Peyer's patch (tissue), 4 donors: ENCODE measurements around the gene SAMSN1.

ENCODE experiments used
- POLR2A ChIP-seq, 2 donors: fragments of 450-650 bp; IDR thresholded peaks; one replicate each; pipeline ENCODE4 v1.5.1; 2017; ENCODE audit warnings: antibody characterized with exemption in 2 of 2, mild to moderate bottlenecking in 2 of 2, moderate library complexity in 2 of 2
- TF ChIP-seq, protein P1 (sequence below), 6 experiments: fragments of 450-650 bp in 4 of 6; fragments of 200-600 bp in 2 of 6; sonication (generic) in 1 of 6; IDR thresholded peaks; one replicate each; pipeline ENCODE4 v1.5.1; 2017 to 2019; ENCODE audit warnings: antibody characterized with exemption in 6 of 6, mild to moderate bottlenecking in 3 of 6, moderate library complexity in 1 of 6

DNA sequence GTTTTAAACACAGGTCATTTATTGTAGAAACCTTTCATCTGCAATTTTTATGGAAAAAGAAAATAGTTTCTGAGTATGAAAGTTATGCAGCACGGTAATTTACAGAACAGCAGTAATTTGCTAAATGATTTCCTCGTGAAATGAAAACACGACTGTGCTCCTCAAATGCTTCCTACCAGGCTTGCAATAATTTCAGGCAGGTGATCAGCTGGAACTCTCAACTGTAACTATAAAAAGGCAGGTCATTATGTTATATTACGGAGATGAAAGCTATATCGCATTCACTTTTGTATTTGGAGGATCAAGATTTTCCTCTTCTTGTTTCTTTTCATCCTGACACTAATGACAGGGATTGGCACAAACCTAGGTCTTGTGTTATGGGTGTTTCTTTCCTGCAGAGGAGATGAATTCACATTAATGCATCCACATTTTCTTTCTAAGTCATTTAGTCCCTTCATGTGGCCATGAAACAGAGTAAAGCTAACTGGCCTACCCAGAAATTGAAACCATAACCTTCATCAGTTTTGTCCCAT, 57.4 kb downstream of the SAMSN1 start:
- no peak for TF ChIP-seq POLR2A (IDR thresholded peaks at IDR 0.05)
- TF ChIP-seq, protein P1, sequence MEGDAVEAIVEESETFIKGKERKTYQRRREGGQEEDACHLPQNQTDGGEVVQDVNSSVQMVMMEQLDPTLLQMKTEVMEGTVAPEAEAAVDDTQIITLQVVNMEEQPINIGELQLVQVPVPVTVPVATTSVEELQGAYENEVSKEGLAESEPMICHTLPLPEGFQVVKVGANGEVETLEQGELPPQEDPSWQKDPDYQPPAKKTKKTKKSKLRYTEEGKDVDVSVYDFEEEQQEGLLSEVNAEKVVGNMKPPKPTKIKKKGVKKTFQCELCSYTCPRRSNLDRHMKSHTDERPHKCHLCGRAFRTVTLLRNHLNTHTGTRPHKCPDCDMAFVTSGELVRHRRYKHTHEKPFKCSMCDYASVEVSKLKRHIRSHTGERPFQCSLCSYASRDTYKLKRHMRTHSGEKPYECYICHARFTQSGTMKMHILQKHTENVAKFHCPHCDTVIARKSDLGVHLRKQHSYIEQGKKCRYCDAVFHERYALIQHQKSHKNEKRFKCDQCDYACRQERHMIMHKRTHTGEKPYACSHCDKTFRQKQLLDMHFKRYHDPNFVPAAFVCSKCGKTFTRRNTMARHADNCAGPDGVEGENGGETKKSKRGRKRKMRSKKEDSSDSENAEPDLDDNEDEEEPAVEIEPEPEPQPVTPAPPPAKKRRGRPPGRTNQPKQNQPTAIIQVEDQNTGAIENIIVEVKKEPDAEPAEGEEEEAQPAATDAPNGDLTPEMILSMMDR (IDR thresholded peaks at IDR 0.05), result no peak
